ENCODE results near the gene PHLDA3.
A peak's percentile ranks its signal among the peaks of the same experiment; 100 is the strongest.
"Not testable (repeated sequence)": the region's sequence is repeated elsewhere in the genome, so short reads cannot be mapped to it uniquely, and the experiment has no call there.

Gene PHLDA3

GRCh38 chr1:201476670-201477344 is 7.8 kb upstream of the PHLDA3 start:
- Mint-ChIP-seq H3K27ac (no peak overlapping the region), H3K36me3 (ENCODE audit: low read depth) (peaks cover 3% of the 10 kb centered on the region), H3K27me3 (ENCODE audit: low read depth) (peaks cover 40% of the 10 kb centered on the region), H3K4me1 (peaks cover 31% of the 10 kb centered on the region), H3K9me3 (no peaks in the 10 kb centered on the region), H3K4me3 (no peak overlapping the region)
- no peak for TF ChIP-seq CTCF (IDR thresholded peaks at IDR 0.05; ENCODE audit: unreplicated experiment in 3 of 3)

- Mint-ChIP-seq H3K27me3 (ENCODE audit: low read depth) (peaks cover 40% of the 10 kb centered on the region), H3K27ac (no peak overlapping the region), H3K4me1 (peaks cover 27% of the 10 kb centered on the region), H3K36me3 (ENCODE audit: low read depth) (peaks cover 3% of the 10 kb centered on the region), H3K9me3 (no peaks in the 10 kb centered on the region), H3K4me3 (no peak overlapping the region)
- no peak for TF ChIP-seq CTCF (IDR thresholded peaks at IDR 0.05; ENCODE audit: unreplicated experiment in 3 of 3)
Measured at GRCh38 chr1:201475915-201476669, 7.1 kb upstream of the PHLDA3 start.

GRCh38 chr1:201475130-201475529 is 6.1 kb upstream of the PHLDA3 start:
- Mint-ChIP-seq H3K27me3 (ENCODE audit: low read depth) (peaks cover 43% of the 10 kb centered on the region), H3K9me3 (no peaks in the 10 kb centered on the region), H3K27ac (no peak overlapping the region), H3K36me3 (ENCODE audit: low read depth) (peaks cover 3% of the 10 kb centered on the region), H3K4me3 (no peak overlapping the region), H3K4me1 (peaks cover 23% of the 10 kb centered on the region)
- TF ChIP-seq CTCF (IDR thresholded peaks at IDR 0.05; ENCODE audit: unreplicated experiment in 3 of 3) = no peak

- TF ChIP-seq CTCF (IDR thresholded peaks at IDR 0.05; ENCODE audit: unreplicated experiment in 3 of 3) = no peak
- Mint-ChIP-seq H3K27me3 (ENCODE audit: low read depth) (peaks cover 46% of the 10 kb centered on the region), H3K4me1 (peaks cover 22% of the 10 kb centered on the region), H3K9me3 (no peaks in the 10 kb centered on the region), H3K36me3 (ENCODE audit: low read depth) (peaks cover 3% of the 10 kb centered on the region), H3K4me3 (peak overlapping the region in 2 of 3 experiments; percentile 13 to 43), H3K27ac (no peak overlapping the region)
Measured at GRCh38 chr1:201473296-201473695, 4.3 kb upstream of the PHLDA3 start.

- peak overlapping the region in 1 of 3 experiments; percentile 1 for H3K4me3 Mint-ChIP-seq
- peaks cover 28% of the 10 kb centered on the region for H3K4me1 Mint-ChIP-seq
- not testable (repeated sequence) for H3K36me3 Mint-ChIP-seq (ENCODE audit: low read depth); H3K27ac Mint-ChIP-seq; H3K9me3 Mint-ChIP-seq
- H3K27me3 Mint-ChIP-seq (ENCODE audit: low read depth) = peaks cover 51% of the 10 kb centered on the region
Measured at GRCh38 chr1:201472321-201472720, 3.3 kb upstream of the PHLDA3 start.

- no peaks in the 10 kb centered on the region for H3K9me3 Mint-ChIP-seq
- H3K4me1 Mint-ChIP-seq = peaks cover 22% of the 10 kb centered on the region
- peak overlapping the region in 1 of 3 experiments; percentile 50 for H3K27ac Mint-ChIP-seq
Measured at GRCh38 chr1:201471772-201472171, 2.8 kb upstream of the PHLDA3 start.

More at GRCh38 chr1:201471772-201472171, 2.8 kb upstream of the PHLDA3 start:
- TF ChIP-seq CTCF (IDR thresholded peaks at IDR 0.05; ENCODE audit: unreplicated experiment in 3 of 3) = no peak
- Mint-ChIP-seq H3K36me3 (ENCODE audit: low read depth) (peaks cover 3% of the 10 kb centered on the region), H3K27me3 (ENCODE audit: low read depth) (peaks cover 51% of the 10 kb centered on the region), H3K4me3 (peak overlapping the region in 2 of 3 experiments; percentile 40 to 78)
